ENCODE data around the gene ZDHHC8. TPM values are rescaled to one million over a fixed set of nuclear protein-coding genes. Genes with fewer than 3 reads are reported as not detected.

ZDHHC8 gene
- total RNA-seq, 3 donors from 2014 or later (not counting 1 experiment from before 2014, with no cell fraction given) = 64.0 to 75.6 (median 65.3) TPM

GRCh38 chr22:20171288-20172140 lies 39.9 kb downstream of the ZDHHC8 start:
- H3K27ac Mint-ChIP-seq = no peak overlapping the region
- no peak overlapping the region for H3K4me3 Mint-ChIP-seq
- H3K4me1 Mint-ChIP-seq = no peaks in the 10 kb centered on the region
- Histone ChIP-seq H3K9me3 (ENCODE audit: control insufficient read depth, insufficient read depth, low read length) (no peaks in the 10 kb centered on the region), H3K4me1 (ENCODE audit: control insufficient read depth, insufficient read depth, low read length) (no peaks in the 10 kb centered on the region), H3K36me3 (ENCODE audit: control insufficient read depth, insufficient read depth, low read length) (no peaks in the 10 kb centered on the region), H3K27ac (ENCODE audit: low read length) (no peak overlapping the region), H3K4me3 (ENCODE audit: low read length) (no peak overlapping the region), H3K27me3 (ENCODE audit: control insufficient read depth, insufficient read depth, low read length) (no peaks in the 10 kb centered on the region)
- TF ChIP-seq CTCF (IDR thresholded peaks at IDR 0.05) = no peak
- 77% methylated on average over 12 of the region's 12 CpGs for WGBS (ENCODE audit: insufficient coverage)
- DNase-seq = no peak
- no peaks in the 10 kb centered on the region for H3K27me3 Mint-ChIP-seq (ENCODE audit: low read depth in 2 of 2)
- H3K9me3 Mint-ChIP-seq = no peaks in the 10 kb centered on the region
- intact Hi-C loops (cut with micrococcal nuclease) = no loop called here
- no peak for ATAC-seq
- H3K36me3 Mint-ChIP-seq = no peaks in the 10 kb centered on the region

DNA sequence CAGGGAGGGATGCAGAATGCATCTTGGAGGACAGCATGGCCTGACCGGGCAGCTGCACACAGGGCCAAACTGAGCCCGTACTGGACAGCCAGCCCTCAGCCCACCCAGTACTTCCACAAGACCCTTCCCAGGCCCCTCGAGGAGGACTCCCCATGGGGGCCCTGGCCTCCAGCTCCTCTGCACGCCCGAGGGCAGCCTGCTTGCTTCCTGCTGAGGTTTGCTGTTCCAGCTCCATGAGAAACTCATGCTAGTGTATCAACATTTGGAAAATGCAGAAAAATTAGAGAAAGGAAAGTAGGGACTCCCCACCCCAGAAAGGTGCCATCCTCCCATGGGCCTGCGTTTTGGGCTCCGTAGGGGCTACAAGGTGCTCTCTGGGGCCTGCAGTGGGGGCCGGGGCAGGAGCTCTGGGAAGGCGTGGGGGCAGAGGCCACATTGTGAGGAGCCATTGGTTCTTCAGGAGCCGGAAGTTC lies 40.6 kb downstream of the ZDHHC8 start:
- DNase-seq = no peak
- no peak overlapping the region for H3K27ac ChIP-seq (ENCODE audit: low read length)
- no peak overlapping the region for H3K4me3 ChIP-seq (ENCODE audit: low read length)
- H3K36me3 ChIP-seq (ENCODE audit: control insufficient read depth, insufficient read depth, low read length) = no peaks in the 10 kb centered on the region
- H3K36me3 Mint-ChIP-seq = no peaks in the 10 kb centered on the region
- H3K4me3 Mint-ChIP-seq = no peak overlapping the region
- H3K27me3 ChIP-seq (ENCODE audit: control insufficient read depth, insufficient read depth, low read length) = no peaks in the 10 kb centered on the region
- no peaks in the 10 kb centered on the region for H3K9me3 ChIP-seq (ENCODE audit: control insufficient read depth, insufficient read depth, low read length)
- intact Hi-C loops (cut with micrococcal nuclease) = no loop called here
- ATAC-seq = no peak
- no peaks in the 10 kb centered on the region for H3K4me1 Mint-ChIP-seq
- no peaks in the 10 kb centered on the region for H3K9me3 Mint-ChIP-seq
- H3K4me1 ChIP-seq (ENCODE audit: control insufficient read depth, insufficient read depth, low read length) = no peaks in the 10 kb centered on the region
- WGBS (ENCODE audit: insufficient coverage) = 90% methylated on average over 10 of the region's 10 CpGs
- no peak for TF ChIP-seq CTCF (IDR thresholded peaks at IDR 0.05)
- no peaks in the 10 kb centered on the region for H3K27me3 Mint-ChIP-seq (ENCODE audit: low read depth in 2 of 2)
- H3K27ac Mint-ChIP-seq = no peak overlapping the region

GRCh38 chr22:20173246-20173645 lies 41.6 kb downstream of the ZDHHC8 start:
- Histone ChIP-seq H3K9me3 (ENCODE audit: control insufficient read depth, insufficient read depth, low read length) (no peaks in the 10 kb centered on the region), H3K27me3 (ENCODE audit: control insufficient read depth, insufficient read depth, low read length) (no peaks in the 10 kb centered on the region), H3K4me1 (ENCODE audit: control insufficient read depth, insufficient read depth, low read length) (no peaks in the 10 kb centered on the region), H3K4me3 (ENCODE audit: low read length) (no peak overlapping the region), H3K36me3 (ENCODE audit: control insufficient read depth, insufficient read depth, low read length) (no peaks in the 10 kb centered on the region), H3K27ac (ENCODE audit: low read length) (no peak overlapping the region)
- no peak for DNase-seq
- Mint-ChIP-seq H3K4me3 (no peak overlapping the region), H3K36me3 (no peaks in the 10 kb centered on the region), H3K4me1 (no peaks in the 10 kb centered on the region), H3K9me3 (no peaks in the 10 kb centered on the region), H3K27ac (no peak overlapping the region), H3K27me3 (ENCODE audit: low read depth in 2 of 2) (no peaks in the 10 kb centered on the region)
- intact Hi-C loops (cut with micrococcal nuclease) = no loop called here
- ATAC-seq = no peak
- TF ChIP-seq CTCF (IDR thresholded peaks at IDR 0.05) = no peak
- WGBS (ENCODE audit: insufficient coverage) = 97% methylated on average over 11 of the region's 11 CpGs
